H1 (cell line): ENCODE data around the gene FGD6. TPM values are rescaled to one million over a fixed set of nuclear protein-coding genes. Genes with fewer than 3 reads are reported as not detected.

ENCODE experiments used
- CHD7 ChIP-seq: fragments of 300-600 bp; sonication (generic); IDR thresholded peaks from 2 replicates; pipeline ENCODE4 v1.7.1; 2012; ENCODE audit warnings: low read length, moderate library complexity, mild to moderate bottlenecking, inconsistent platforms; ENCODE audit not compliant: insufficient replicate concordance
- CREB1 ChIP-seq: IDR thresholded peaks from 2 replicates; pipeline ENCODE4 v1.6.1; 2012; ENCODE audit warnings: inconsistent platforms
- KDM4A ChIP-seq: IDR thresholded peaks from one replicate; pipeline ENCODE4 v1.7.1; 2012; ENCODE audit warnings: low read depth, mild to moderate bottlenecking, moderate library complexity, low read length, inconsistent platforms; ENCODE audit not compliant: severe bottlenecking
- PHF8 ChIP-seq: fragments of 200-600 bp; sonication (generic); conservative IDR thresholded peaks from 2 replicates; pipeline ENCODE4 v1.7.1; 2012; ENCODE audit warnings: low read depth, mild to moderate bottlenecking, inconsistent platforms, low read length, moderate library complexity
- POLR2AphosphoS5 ChIP-seq: IDR thresholded peaks from 2 replicates; pipeline ENCODE4 v1.6.1; 2011; ENCODE audit warnings: low read depth, low read length
- RNF2 ChIP-seq: fragments of 200-900, 300-1000 bp; sonication (generic); IDR thresholded peaks from 2 replicates; pipeline ENCODE4 v1.7.1; 2016; ENCODE audit warnings: borderline replicate concordance, low read depth, mild to moderate bottlenecking, antibody characterized with exemption, low read length; ENCODE audit not compliant: poor library complexity, severe bottlenecking; ENCODE audit errors: missing control alignments
- SP2 ChIP-seq: IDR thresholded peaks from 2 replicates; pipeline ENCODE4 v1.6.1; 2012; ENCODE audit warnings: mild to moderate bottlenecking, low read length, inconsistent platforms
- polyA plus RNA-seq, 7 experiments: library from polyadenylated mRNA; depleted of rRNA in 3 of 7; stranded (reverse) in 5 of 7; unstranded in 2 of 7; fragments of >200 nt in 5 of 7; fragments of 200-250 nt in 2 of 7; gene quantifications; 1 replicate in 5 of 7; 2 replicates in 1 of 7; 4 replicates in 1 of 7; pipeline versions ENCODE4 v1.2.1 to v1.2.3, GENCODE V29; 2011 to 2013; ENCODE audit warnings: missing spikeins in 2 of 7, mixed read lengths in 2 of 7
- total RNA-seq: library from RNA; stranded (reverse); fragmentation: NEBNext Ultra II Directional; extraction: Animal tissue kit (Norgen Biotek cat#: 25700); gene quantifications from 2 replicates; pipeline ENCODE4 v1.2.1, GENCODE V29; 2021

FGD6 gene
- total and polyA plus RNA-seq, 2 of the 8 experiments (the other 6 are each of a cell fraction or from before 2014, with no cell fraction given), result 12.2 to 24.3 TPM

DNA sequence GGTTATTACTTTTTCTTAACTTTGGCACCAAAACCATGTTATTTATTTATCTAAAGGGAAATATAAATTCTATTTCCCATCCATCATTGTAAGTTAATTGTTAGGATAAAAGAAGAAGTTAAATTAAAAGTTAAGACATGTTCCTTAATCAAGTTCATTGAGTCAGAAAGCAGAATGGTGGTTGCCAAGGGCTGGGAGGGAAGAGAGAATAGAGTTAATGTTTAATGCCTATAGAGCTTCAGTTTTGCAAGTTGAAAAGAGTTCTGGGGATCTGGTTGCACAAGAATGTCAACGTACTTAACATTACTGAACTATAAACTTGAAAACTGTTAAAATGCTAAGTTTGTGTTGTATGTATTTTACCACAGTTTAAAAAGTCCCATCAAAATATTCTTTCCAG is 80.7 kb downstream of the FGD6 start (continued):
- no peak for TF ChIP-seq CHD7
- TF ChIP-seq SP2, result no peak
- TF ChIP-seq POLR2AphosphoS5, result no peak
- TF ChIP-seq KDM4A, result no peak
- no peak for TF ChIP-seq RNF2
- no peak for TF ChIP-seq CREB1
- no peak for TF ChIP-seq PHF8
